Caki2 (cell line): ENCODE measurements around the gene PSMA5. TPM values are rescaled to one million over a fixed set of nuclear protein-coding genes. Genes with fewer than 3 reads are reported as not detected.

Experiments used
- DNase-seq: peaks from one replicate; pipeline ENCODE4 v3.0.0-alpha.2; 2015; ENCODE audit warnings: low read depth
- in situ Hi-C: cut with HindIII; loops from 2 replicates; pipeline ENCODE4 v1.10.0; 2016; ENCODE audit warnings: low sequenced_read_pairs, low pct_unique_long_range_greater_than_20kb, mixed read lengths
- total RNA-seq: library from RNA; depleted of rRNA; stranded (reverse); fragments of >200 nt; shearing (Covaris generic); gene quantifications from 2 replicates; pipeline ENCODE4 v1.2.3, GENCODE V29; 2014; ENCODE audit warnings: low replicate concordance

PSMA5 gene
- total RNA-seq, 1 experiment from 2014 or later: 108 TPM

GRCh38 chr1:109441069-109441468 is 14.8 kb upstream of the PSMA5 start:
- in situ Hi-C loops: no loop called here
- no peak for DNase-seq

- DNase-seq: peak; percentile 31
- in situ Hi-C loops: no loop called here
Observed at GRCh38 chr1:109438798-109439297, 12.6 kb upstream of the PSMA5 start.

- in situ Hi-C loops: no loop called here
- no peak for DNase-seq
Observed at GRCh38 chr1:109434484-109434883, 8.2 kb upstream of the PSMA5 start.

- no peak for DNase-seq
- in situ Hi-C loops: no loop called here
Observed at GRCh38 chr1:109433322-109433721, 7.1 kb upstream of the PSMA5 start.

GRCh38 chr1:109432336-109432735 is 6.1 kb upstream of the PSMA5 start:
- in situ Hi-C loops: no loop called here
- DNase-seq: no peak

GRCh38 chr1:109427171-109427467 is 871 bp upstream of the PSMA5 start:
- in situ Hi-C loops: no loop called here
- no peak for DNase-seq

GRCh38 chr1:109425391-109426280 is 612 bp downstream of the PSMA5 start:
- no peak for DNase-seq

GRCh38 chr1:109423498-109423897 is 2.8 kb downstream of the PSMA5 start:
- in situ Hi-C loops: no loop called here
- DNase-seq: no peak

More at GRCh38 chr1:109425391-109426280, 612 bp downstream of the PSMA5 start:
- in situ Hi-C loops: no loop called here

GRCh38 chr1:109412551-109412950 is 13.7 kb downstream of the PSMA5 start:
- DNase-seq: no peak
- in situ Hi-C loops: no loop called here

- in situ Hi-C loops: no loop called here
Observed at GRCh38 chr1:109404838-109405237, 21.4 kb downstream of the PSMA5 start.

GRCh38 chr1:109402025-109402424 is 24.2 kb downstream of the PSMA5 start:
- in situ Hi-C loops: no loop called here
- DNase-seq: no peak

More at GRCh38 chr1:109404838-109405237, 21.4 kb downstream of the PSMA5 start:
- no peak for DNase-seq

GRCh38 chr1:109400035-109400655 is 26.1 kb downstream of the PSMA5 start:
- in situ Hi-C loops: no loop called here

GRCh38 chr1:109399326-109399957 is 26.8 kb downstream of the PSMA5 start:
- DNase-seq: peak; percentile 52
- in situ Hi-C loops: no loop called here

More at GRCh38 chr1:109400035-109400655, 26.1 kb downstream of the PSMA5 start:
- no peak for DNase-seq

- in situ Hi-C loops: no loop called here
- no peak for DNase-seq
Observed at GRCh38 chr1:109398343-109399225, 27.7 kb downstream of the PSMA5 start.

GRCh38 chr1:109397581-109398342 is 28.5 kb downstream of the PSMA5 start, which contains the start of gene SORT1:
SORT1 (minus strand) TSS chr1:109397918; CDS start chr1:109397892, 26 bp downstream.
- in situ Hi-C loops: no loop called here
- peak; percentile 83 for DNase-seq

GRCh38 chr1:109396871-109397580 is 29.2 kb downstream of the PSMA5 start:
- no peak for DNase-seq
- in situ Hi-C loops: no loop called here

- in situ Hi-C loops: no loop called here
- DNase-seq: no peak
Observed at GRCh38 chr1:109396513-109396839, 29.8 kb downstream of the PSMA5 start.
